Astrocyte of the spinal cord (primary cell): ENCODE measurements around the gene OLFML2B.
"Not testable (repeated sequence)": the region's sequence is repeated elsewhere in the genome, so short reads cannot be mapped to it uniquely, and the experiment has no call there.

Experiments
- DNase-seq: peaks from one replicate; pipeline ENCODE4 v3.0.0; 2011; ENCODE audit warnings: low read depth, low spot score
- H3K4me3 ChIP-seq: 2 replicates; pipeline ENCODE4 v1.5.1; 2011; ENCODE audit warnings: low read depth, mild to moderate bottlenecking, low read length, moderate library complexity
- CTCF ChIP-seq: IDR thresholded peaks from 2 replicates; pipeline ENCODE4 v1.5.1; 2012; ENCODE audit warnings: low read depth, mild to moderate bottlenecking, low read length, inconsistent platforms
- in situ Hi-C: cut with HindIII; loops from 2 replicates; pipeline ENCODE4 v1.10.0; 2017; ENCODE audit warnings: low sequenced_read_pairs

The OLFML2B gene

DNA sequence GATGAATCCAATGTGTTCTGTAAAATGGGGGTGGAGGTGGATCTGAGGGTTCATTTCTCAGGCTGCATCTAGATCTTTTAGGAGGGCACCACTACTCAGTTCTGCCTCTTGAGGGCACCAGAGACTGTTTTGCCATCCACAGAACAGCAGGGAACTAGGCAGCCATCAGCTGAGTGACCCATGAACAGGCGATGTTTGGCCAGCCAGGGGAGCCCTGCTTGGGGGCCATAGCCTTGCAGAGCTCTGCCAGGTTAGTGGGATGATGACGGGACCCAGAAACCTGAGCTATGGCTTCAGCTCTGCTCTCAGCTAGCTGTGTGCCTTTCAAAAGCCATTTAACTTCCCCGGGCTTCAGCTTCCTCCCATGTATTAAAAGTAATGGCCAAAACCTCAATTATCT lies 32.4 kb upstream of the OLFML2B start:
- in situ Hi-C loops, result no loop called here
- peak; percentile 93 for TF ChIP-seq CTCF
- DNase-seq, result peak; percentile 67
- no peak overlapping the region for H3K4me3 ChIP-seq

DNA sequence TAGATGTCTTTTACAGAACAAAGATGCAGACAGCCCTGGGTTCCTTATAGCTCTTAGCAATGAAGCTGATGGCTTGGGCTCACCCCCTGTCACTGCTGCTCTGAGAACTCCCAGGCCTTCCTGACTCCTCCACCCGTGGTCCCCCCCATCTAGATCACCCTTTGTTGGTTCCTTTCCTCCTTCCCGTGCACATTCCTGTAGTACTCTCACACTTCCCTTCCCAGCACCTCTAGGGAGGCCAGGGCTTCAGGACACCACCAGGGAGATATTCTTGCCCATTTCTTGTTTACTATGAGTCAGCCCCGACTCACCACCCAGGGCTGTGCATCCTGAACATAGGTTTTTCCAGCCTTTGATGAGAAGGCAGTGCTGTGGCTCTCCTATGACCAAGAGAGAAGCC lies 31.4 kb upstream of the OLFML2B start:
- TF ChIP-seq CTCF, result no peak
- DNase-seq, result peak; percentile 82
- in situ Hi-C loops, result no loop called here
- H3K4me3 ChIP-seq, result no peak overlapping the region

DNA sequence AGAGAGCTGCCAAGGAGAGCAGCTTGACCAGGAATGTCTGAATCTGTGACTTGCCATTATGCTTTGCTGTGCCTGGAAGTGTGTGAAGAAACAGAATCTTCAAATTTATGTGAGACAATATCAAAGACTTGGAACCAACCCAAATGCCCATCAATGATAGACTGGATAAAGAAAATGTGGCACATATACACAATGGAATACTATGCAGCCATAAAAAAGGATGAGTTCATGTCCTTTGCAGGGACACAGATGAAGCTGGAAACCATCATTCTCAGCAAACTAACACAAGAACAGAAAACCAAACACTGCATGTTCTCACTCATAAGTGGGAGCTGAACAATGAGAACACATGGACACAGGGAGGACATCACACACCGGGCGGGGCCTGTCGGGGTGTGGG lies 30.3 kb upstream of the OLFML2B start:
- in situ Hi-C loops, DNase-seq, H3K4me3 ChIP-seq: not testable (repeated sequence)

DNA sequence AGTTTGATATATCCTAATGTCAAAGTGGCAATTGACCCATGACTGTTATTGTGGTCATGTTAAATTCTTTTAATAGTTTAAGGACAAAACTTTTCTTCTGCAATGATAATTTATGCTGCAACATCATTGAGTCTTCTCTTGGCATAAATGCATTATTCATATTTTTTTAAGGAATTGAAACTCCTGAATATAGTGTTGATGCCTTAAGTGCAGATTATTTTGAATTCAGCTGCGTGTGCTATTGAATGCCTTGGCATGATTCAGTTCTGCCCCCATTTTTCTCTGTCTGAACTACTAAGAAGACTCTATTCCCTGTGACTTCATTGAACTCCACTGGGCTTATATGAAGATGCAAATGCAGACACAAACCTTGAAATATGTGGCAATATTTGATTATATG lies 23.3 kb upstream of the OLFML2B start:
- H3K4me3 ChIP-seq, result no peak overlapping the region
- in situ Hi-C loops, result no loop called here
- no peak for DNase-seq
- no peak for TF ChIP-seq CTCF

DNA sequence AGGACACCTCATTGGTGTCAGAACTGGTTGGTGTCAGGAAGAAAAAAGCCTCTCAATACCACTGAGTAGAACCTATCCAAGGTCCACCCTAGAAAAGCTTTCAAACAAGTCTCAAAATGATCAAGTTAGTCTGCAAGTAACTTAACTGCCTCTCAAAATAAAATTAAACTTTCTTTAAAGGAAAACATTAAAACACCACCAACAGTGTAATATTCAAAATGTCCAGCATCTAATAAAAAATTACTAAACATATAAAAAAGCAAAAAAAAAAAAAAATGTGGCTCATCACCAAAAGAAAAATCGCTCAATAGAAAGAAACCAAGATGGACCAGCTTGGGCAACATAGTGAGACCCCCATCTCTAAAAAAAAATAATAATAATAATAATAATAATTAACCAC lies 18.7 kb upstream of the OLFML2B start:
- in situ Hi-C loops, result no loop called here
- TF ChIP-seq CTCF, result no peak
- no peak for DNase-seq
- no peak overlapping the region for H3K4me3 ChIP-seq

GRCh38 chr1:162040657-162041056 lies 17.0 kb upstream of the OLFML2B start:
- no peak overlapping the region for H3K4me3 ChIP-seq
- peak; percentile 49 for DNase-seq
- peak; percentile 72 for TF ChIP-seq CTCF
- in situ Hi-C loops, result no loop called here

- in situ Hi-C loops, result no loop called here
Measured at GRCh38 chr1:162040001-162040400, 16.3 kb upstream of the OLFML2B start.

More at GRCh38 chr1:162040001-162040400, 16.3 kb upstream of the OLFML2B start:
- no peak overlapping the region for H3K4me3 ChIP-seq
- DNase-seq, result no peak
- no peak for TF ChIP-seq CTCF
